Activated T-cell treated with anti-CD3 and anti-CD28 coated beads, Interleukin-2, amount 50 U/mL, for 72 hours (primary cell): Measurements from ENCODE around the gene NDUFB1. TPM values are rescaled to one million over a fixed set of nuclear protein-coding genes. Genes with fewer than 3 reads are reported as not detected.
A peak's percentile ranks its signal among the peaks of the same experiment; 100 is the strongest.

Experiments used
- ATAC-seq, 2 donors: fragments of 150-1000 bp; cut with Tn5 transposase; replicated peaks in 1 of 2; 2 replicates each; pipeline ENCODE4 v1.10.0; 2021; ENCODE audit warnings: moderate library complexity in 2 of 2, mild to moderate bottlenecking in 1 of 2
- DNase-seq, 2 donors: peaks; one replicate each; pipeline ENCODE4 v3.0.0; 2021 to 2022; ENCODE audit warnings: mixed read lengths in 1 of 2
- H3K27ac Mint-ChIP-seq: one replicate; pipeline ENCODE4 v1.8.0; 2022; ENCODE audit warnings: mild to moderate bottlenecking, moderate library complexity, mixed read lengths
- H3K27me3 Mint-ChIP-seq: one replicate; pipeline ENCODE4 v1.8.0; 2022; ENCODE audit warnings: low read depth, mixed read lengths
- H3K36me3 Mint-ChIP-seq, 2 donors: one replicate each; pipeline ENCODE4 v1.8.0; 2022; ENCODE audit warnings: mixed read lengths in 2 of 2, mild to moderate bottlenecking in 1 of 2; ENCODE audit not compliant: insufficient read depth in 2 of 2
- H3K4me1 Mint-ChIP-seq: one replicate; pipeline ENCODE4 v1.8.0; 2022; ENCODE audit warnings: low read depth, mixed read lengths
- H3K4me3 Mint-ChIP-seq, 2 donors: one replicate each; pipeline ENCODE4 v1.8.0; 2022; ENCODE audit warnings: mild to moderate bottlenecking in 2 of 2, mixed read lengths in 2 of 2, moderate library complexity in 2 of 2
- H3K9me3 Mint-ChIP-seq, 2 donors: one replicate each; pipeline ENCODE4 v1.8.0; 2022; ENCODE audit warnings: mixed read lengths in 2 of 2
- total RNA-seq, 2 donors: library from RNA; stranded (reverse); gene quantifications; one replicate each; pipeline ENCODE4 v1.2.3, GENCODE V29; 2022

Gene NDUFB1
- total RNA-seq, 2 donors from 2014 or later = 73.7 to 76.1 TPM

GRCh38 chr14:92121207-92121669 is 268 bp downstream of the NDUFB1 start:
- Mint-ChIP-seq H3K4me3 (peak overlapping the region; percentile 86 to 95), H3K27me3 (no peaks in the 10 kb centered on the region), H3K36me3 (peaks cover 4 to 12% of the 10 kb centered on the region in 2 donors), H3K4me1 (peaks cover 38% of the 10 kb centered on the region), H3K9me3 (no peaks in the 10 kb centered on the region), H3K27ac (peak overlapping the region; percentile 99)
- peak; percentile 32 to 48 for ATAC-seq
- DNase-seq = peak; percentile 26 to 42

DNA sequence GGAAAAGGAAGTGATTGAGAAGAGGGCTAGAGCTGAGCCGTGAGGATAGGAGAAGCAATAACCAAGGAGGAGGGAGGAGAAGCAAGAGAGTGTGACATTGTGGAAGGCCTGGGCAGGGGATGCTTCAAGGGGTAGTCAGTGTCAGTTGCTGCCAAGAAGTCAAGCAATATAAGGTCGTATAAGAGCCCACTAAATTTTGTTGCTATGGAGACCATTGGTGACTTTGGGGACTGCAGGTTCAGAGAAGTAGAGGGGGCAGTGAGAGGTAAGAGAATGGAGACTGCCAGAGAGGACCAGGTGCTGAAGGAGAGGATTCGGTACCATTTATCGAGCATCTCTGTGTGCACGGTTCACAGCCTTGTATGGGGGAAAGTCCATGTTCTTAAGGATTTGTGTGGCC is 12.0 kb downstream of the NDUFB1 start:
- Mint-ChIP-seq H3K4me3 (no peak overlapping the region), H3K4me1 (peaks cover 31% of the 10 kb centered on the region), H3K27ac (no peak overlapping the region), H3K36me3 (peaks cover 0 to 5% of the 10 kb centered on the region in 2 donors), H3K27me3 (no peaks in the 10 kb centered on the region), H3K9me3 (peaks cover 0 to 2% of the 10 kb centered on the region in 2 donors)
- ATAC-seq (no peak), DNase-seq (no peak)

DNA sequence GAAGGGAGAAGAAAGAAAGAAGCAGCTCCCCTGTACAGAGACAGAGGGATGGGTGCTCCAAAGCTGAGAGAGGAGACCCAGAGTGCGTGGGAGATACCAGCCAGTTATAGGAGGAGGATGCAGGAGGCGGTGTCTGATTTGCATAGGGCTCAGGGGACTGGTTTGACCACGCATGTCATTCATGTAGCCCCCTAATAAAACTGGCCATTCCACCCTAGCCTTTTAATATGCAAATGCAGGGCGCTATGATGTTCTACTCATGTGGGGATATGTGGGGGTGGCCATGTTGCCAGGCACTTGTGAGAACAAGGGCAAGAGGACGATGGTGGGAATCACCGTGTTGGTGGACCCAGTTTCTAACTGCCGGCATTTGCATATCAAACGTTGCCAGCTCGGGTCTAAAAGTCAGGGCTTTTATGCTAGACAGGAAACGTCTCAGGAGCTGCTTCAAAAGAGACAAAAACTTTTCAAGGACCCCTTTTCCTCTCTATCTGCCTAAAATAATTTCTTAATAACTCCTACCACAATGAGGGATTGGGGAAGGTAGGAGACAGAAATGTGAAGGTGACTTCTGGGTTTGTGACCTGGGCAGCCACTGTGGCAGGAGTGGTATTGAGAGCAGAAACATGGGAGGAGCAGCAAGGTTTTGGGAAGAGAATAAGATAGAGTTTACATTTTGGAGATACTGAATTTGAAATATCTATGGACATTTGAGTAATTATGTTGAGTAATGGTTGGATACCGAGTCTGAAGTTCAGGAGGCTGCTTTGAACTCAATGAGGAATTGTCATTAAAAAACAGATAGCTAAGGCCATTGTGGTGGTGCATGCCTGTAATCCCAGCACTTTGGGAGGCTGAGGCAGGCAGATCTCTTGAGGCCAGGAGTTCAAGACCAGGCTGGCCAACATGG is 12.9 kb downstream of the NDUFB1 start:
- no peak for ATAC-seq
- H3K27me3 Mint-ChIP-seq = no peaks in the 10 kb centered on the region
- peak; percentile 12 to 20 for DNase-seq

DNA sequence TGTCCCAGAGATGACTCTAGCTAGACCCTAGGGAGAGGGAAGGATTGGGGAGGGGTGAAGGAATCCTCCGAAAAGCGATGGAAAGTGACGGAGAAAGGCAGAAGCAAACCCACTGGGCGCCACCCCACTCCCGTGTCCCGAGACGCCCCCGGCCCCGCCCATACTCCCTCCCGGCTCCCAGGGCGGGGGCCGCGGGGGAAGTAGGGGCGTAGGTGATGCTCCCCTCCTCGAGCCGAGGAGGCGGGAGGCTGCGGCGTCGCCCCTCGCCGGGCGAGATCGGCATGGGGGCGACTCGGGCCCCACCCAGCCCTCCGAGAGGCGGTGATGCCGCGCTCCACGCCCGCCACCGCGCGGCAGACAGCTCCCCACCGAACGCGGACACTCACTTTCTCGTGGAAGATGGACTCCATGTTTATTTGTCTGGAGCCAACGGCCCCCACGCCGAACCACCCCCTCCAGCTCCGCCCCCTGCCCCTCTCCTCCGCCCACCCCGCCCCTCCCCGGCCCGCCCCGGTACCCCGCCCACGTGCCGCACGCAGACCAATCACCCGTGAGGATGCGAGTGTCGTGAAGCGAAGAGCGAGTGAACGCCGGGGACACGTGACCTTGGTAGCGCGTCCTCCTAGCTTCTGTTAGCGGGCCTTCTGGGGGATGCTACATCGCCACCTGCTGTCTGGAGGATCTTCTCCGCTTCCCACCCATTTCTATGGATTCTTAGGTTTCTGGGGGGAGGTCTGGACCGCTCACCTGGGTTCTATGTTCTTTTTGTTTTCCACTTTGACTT is 15.2 kb downstream of the NDUFB1 start, which contains the start of gene ATXN3:
Gene ATXN3, minus strand, starts transcription at position 440 of the 784 bp plus-strand sequence. Its CDS starts 30 bp downstream, at position 410.
- H3K27me3 Mint-ChIP-seq = no peaks in the 10 kb centered on the region
- peak within 1 kb of the TSS; percentile 77 for H3K27ac Mint-ChIP-seq
- peaks cover 0 to 5% of the 10 kb centered on the region in 2 donors for H3K36me3 Mint-ChIP-seq
- H3K9me3 Mint-ChIP-seq = peaks cover 0 to 2% of the 10 kb centered on the region in 2 donors
- ATAC-seq = peak; percentile 96
- peak within 1 kb of the TSS; percentile 92 to 95 for H3K4me3 Mint-ChIP-seq
- H3K4me1 Mint-ChIP-seq = peaks cover 37% of the 10 kb centered on the region
- DNase-seq = peak; percentile 94 to 98

More for the DNA sequence above, 12.9 kb downstream of the NDUFB1 start:
- Mint-ChIP-seq H3K27ac (peak overlapping the region; percentile 74), H3K9me3 (peaks cover 0 to 2% of the 10 kb centered on the region in 2 donors), H3K36me3 (peaks cover 0 to 5% of the 10 kb centered on the region in 2 donors), H3K4me3 (peak overlapping the region; percentile 62 to 66), H3K4me1 (peaks cover 31% of the 10 kb centered on the region)

DNA sequence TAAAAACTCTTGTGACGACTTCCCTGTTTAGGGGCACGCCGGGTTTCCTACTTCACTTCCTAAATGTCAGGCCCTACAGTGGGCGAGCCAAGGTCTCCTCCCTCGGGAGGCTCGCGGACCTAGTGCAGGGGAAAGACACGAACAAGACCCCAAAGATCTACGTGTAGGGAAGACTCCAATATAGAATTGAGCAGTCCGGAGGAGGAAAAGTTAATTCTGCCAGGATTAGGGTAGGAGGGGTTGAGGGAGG is 15.7 kb downstream of the NDUFB1 start:
- DNase-seq = peak in 1 of 2 donors; percentile 25
- Mint-ChIP-seq H3K27ac (peak overlapping the region; percentile 77), H3K36me3 (peaks cover 0 to 5% of the 10 kb centered on the region in 2 donors), H3K4me1 (peaks cover 37% of the 10 kb centered on the region), H3K4me3 (peak overlapping the region; percentile 92 to 95), H3K9me3 (peaks cover 0 to 2% of the 10 kb centered on the region in 2 donors), H3K27me3 (no peaks in the 10 kb centered on the region)
- ATAC-seq = peak in 1 of 2 donors; percentile 7

DNA sequence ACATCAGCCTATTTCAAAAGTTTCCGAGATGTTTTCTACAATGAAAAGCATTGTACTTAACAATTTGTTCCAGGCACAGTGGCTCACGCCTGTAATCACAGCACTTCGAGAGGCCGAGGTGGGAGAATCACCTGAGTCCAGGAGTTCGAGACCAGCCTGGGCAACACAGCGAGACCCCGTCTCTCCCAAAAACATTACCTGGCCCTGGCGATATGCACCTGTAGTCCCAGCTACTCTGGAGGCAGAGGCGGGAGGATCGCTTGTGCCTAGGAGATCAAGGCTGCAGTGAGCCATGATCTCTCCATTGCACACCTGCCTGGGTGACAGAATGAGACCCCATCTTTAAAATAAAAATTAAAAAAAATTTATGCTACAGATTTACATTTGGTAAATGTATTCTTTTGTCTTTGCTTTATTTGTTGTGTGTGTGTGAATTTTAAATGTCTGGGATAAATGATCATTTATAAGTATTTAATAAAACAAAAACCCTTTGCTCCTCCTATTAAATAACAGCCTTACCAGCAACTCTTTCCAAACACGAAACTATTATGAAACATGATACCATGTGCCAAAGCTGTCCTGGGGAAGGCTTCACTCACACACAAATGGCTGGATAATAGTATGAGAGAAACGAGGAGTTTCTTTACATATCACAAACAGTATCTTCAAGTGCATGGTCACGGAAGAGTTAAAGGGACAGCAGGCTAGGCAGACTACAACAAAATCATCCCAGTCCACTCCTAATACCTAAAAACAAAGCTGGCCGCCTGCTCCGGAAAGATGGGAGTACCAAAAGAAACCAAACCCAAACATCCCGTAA is 16.2 kb downstream of the NDUFB1 start:
- H3K36me3 Mint-ChIP-seq = peaks cover 0 to 5% of the 10 kb centered on the region in 2 donors
- peak overlapping the region; percentile 92 to 95 for H3K4me3 Mint-ChIP-seq
- peaks cover 37% of the 10 kb centered on the region for H3K4me1 Mint-ChIP-seq
- H3K27ac Mint-ChIP-seq = peak overlapping the region; percentile 77
- H3K9me3 Mint-ChIP-seq = peaks cover 0 to 2% of the 10 kb centered on the region in 2 donors
- DNase-seq (no peak), ATAC-seq (no peak)
- H3K27me3 Mint-ChIP-seq = no peaks in the 10 kb centered on the region

- ATAC-seq = no peak
- Mint-ChIP-seq H3K27me3 (no peaks in the 10 kb centered on the region), H3K27ac (no peak overlapping the region), H3K4me1 (peaks cover 38% of the 10 kb centered on the region), H3K36me3 (peaks cover 0 to 5% of the 10 kb centered on the region in 2 donors), H3K9me3 (peaks cover 0 to 2% of the 10 kb centered on the region in 2 donors), H3K4me3 (no peak overlapping the region)
- no peak for DNase-seq
Observed at GRCh38 chr14:92103363-92103989, 18.0 kb downstream of the NDUFB1 start.

DNA sequence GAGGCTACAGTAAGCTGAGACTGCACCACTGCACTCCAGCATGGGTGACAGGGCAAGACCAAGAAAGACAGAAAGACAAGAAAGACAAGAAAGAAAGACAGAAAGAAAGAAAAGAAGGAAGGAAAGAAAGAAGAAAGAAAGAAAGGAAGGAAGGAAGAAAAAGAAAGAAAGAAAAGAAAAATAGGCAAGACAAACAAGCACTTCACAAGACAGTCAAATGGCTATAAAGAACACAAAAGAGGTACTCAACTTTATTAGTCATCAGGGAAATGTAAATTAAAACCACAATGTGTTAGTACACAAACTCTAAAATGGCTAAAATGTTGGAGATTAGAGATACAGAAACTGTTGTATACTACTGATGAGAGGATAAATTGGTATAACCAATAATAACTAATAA is 21.7 kb downstream of the NDUFB1 start:
- peaks cover 0 to 5% of the 10 kb centered on the region in 2 donors for H3K36me3 Mint-ChIP-seq
- no peaks in the 10 kb centered on the region for H3K27me3 Mint-ChIP-seq
- peak overlapping the region; percentile 21 for H3K27ac Mint-ChIP-seq
- DNase-seq (no peak), ATAC-seq (no peak)
- H3K4me3 Mint-ChIP-seq = no peak overlapping the region
- peaks cover 18% of the 10 kb centered on the region for H3K4me1 Mint-ChIP-seq
- no peaks in the 10 kb centered on the region for H3K9me3 Mint-ChIP-seq

DNA sequence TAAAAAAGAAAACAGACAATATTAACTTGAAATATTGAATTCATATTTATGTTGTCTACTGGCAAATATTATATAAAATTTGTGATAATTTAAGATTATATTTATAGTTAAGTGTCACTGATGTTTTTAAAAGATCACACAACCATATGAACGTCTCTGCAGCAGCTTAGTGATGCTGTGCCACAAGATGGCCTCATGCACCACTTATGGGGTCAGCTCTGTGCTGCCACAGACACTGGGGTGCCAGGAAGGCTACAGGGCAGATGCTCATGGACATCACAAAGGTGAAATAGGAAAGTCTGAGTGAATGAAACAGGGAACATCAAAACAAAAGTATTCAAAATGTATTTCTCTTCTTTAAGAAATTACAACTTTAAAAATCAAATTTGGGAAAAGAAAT is 28.2 kb downstream of the NDUFB1 start:
- Mint-ChIP-seq H3K4me3 (no peak overlapping the region), H3K27ac (no peak overlapping the region), H3K27me3 (no peaks in the 10 kb centered on the region), H3K9me3 (no peaks in the 10 kb centered on the region), H3K4me1 (no peaks in the 10 kb centered on the region), H3K36me3 (peaks cover 0 to 7% of the 10 kb centered on the region in 2 donors)
- no peak for DNase-seq
- no peak for ATAC-seq

DNA sequence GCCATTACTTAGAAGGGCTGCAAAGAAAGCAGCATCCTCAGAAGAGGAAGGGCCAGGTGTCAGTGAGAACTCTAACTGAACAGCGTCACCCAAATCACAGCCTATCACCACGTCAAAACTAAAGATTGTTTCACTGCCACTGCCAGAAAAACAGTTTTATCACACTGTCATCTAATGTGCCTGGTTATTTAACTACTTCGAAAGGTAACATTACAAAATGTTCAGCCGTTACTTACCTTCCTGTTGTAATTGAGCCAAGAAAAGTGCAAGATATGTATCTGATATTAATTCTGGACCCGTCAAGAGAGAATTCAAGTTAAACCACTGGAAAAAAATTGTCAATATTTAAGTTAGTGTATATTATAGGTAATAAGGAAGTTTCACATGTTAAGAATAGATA is 33.0 kb downstream of the NDUFB1 start:
- H3K27me3 Mint-ChIP-seq = no peaks in the 10 kb centered on the region
- no peak overlapping the region for H3K4me3 Mint-ChIP-seq
- no peak overlapping the region for H3K27ac Mint-ChIP-seq
- no peaks in the 10 kb centered on the region for H3K4me1 Mint-ChIP-seq
- ATAC-seq (no peak), DNase-seq (no peak)
- peaks cover 2 to 8% of the 10 kb centered on the region in 2 donors for H3K36me3 Mint-ChIP-seq
- no peaks in the 10 kb centered on the region for H3K9me3 Mint-ChIP-seq

DNA sequence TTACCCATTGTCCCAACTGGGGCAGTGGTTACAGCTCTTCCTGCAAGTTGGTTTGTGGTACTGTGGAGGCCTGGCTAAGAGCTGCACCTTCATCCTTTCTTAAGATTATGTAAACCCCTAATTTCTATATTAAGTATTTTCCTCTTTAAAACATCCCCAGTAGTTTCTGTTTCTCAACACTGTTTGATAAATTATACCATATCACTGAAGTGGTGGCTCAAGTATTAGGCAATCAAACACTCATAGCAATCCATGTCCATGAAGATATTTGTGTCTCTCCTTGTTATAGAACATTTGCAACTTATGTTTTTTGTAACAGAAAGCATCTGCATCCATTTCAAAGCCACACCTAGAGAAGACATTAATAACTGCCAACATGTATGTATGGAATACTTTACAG is 47.0 kb downstream of the NDUFB1 start:
- H3K27ac Mint-ChIP-seq = peak overlapping the region; percentile 9
- H3K27me3 Mint-ChIP-seq = no peaks in the 10 kb centered on the region

More for the DNA sequence above, 47.0 kb downstream of the NDUFB1 start:
- H3K4me3 Mint-ChIP-seq = no peak overlapping the region
- H3K36me3 Mint-ChIP-seq = peaks cover 1 to 6% of the 10 kb centered on the region in 2 donors
- no peak for ATAC-seq
- no peaks in the 10 kb centered on the region for H3K9me3 Mint-ChIP-seq
- DNase-seq = no peak
- no peaks in the 10 kb centered on the region for H3K4me1 Mint-ChIP-seq
